Stimulated activated CD8-positive, alpha-beta memory T cell treated with anti-CD3 and anti-CD28 coated beads, Interleukin-2, amount 100 ng/mL, for 48 hours (primary cell): Measurements from ENCODE around the gene RAB3A.

Experiments used
- DNase-seq, 2 donors: peaks; one replicate each; pipeline ENCODE4 v3.0.0-alpha.2; 2020; ENCODE audit warnings: low read depth in 2 of 2

The RAB3A gene

DNA sequence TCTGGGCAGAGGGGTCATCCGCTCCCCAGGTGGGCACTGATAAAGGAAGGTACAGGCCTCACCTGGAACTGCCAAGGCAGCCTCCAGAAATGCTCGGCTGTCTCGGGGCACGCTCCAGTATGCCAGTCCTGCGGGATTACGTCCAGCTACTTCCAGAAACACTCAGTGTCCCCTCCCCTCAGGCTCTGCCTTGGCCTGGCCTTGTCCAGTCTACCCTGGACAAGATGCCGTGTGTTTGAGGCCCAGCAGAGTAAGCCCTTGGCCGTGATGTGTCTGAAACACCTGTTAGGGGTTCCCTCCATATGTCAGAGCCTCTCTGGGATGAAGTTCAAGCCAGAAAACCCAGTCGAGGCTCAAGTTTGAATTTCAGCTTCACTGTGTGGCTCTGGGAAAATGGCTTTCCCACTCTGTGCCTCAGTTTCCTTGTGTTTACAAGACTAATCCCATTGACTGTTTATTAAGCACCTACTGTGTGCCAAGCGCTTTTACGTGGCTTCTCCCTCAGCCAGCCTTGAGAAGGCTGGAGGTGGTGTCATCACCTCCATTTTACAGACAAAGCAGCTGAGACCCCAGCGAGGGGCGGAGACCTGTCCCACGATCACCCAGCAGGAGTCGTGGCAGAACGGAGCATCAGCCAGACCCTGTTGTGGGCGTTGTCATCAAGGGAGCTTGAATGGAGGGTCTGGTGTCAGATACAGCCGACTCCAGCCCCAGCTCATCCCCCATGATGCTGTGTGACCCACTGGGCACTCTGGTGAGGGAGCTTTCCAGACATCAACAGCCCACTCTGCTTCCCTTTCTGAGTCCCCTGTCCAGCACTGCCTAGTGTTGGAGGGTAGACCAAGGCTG is 52.8 kb downstream of the RAB3A start:
- no peak for DNase-seq

DNA sequence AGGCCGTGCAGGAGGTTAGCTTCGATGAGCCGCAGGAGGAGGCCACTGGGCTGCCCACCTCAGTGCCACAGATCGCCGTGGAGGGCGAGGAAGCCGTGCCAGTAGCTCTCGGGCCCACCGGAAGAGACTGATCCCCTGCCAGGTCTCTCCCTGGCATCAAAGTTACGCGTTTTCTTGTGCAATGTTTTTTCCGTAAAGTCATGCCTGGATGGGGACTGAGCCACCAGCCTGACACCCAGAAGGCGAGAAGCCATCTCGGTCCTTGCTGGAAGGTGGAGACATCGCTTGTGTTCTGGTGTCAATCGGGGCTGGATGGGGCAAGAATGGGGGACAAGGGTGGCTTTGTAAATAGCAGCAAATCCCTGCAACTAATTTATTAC is 54.3 kb downstream of the RAB3A start:
- DNase-seq = no peak

DNA sequence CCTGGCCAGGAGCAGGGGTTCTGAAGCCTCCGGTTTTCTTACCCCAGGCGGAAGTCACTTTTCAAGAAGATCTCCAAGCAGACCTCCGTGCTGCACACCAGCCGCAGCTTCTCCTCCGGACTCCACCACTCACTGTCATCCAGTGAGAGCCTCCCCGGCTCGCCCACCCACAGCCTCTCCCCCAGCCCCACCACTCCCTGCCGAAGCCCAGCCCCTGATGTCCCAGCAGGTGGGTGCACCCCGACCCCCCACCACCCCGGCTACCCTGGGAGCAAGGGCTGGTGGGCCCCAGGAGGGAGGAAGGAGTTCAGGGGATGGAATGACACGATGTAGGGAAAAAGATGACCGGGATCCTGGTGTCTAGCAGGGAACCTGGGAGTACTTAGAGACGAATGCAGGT is 56.4 kb downstream of the RAB3A start:
- DNase-seq = no peak
